ENCODE data around the gene ZBTB37. TPM values are rescaled to one million over a fixed set of nuclear protein-coding genes. Genes with fewer than 3 reads are reported as not detected.
A peak's percentile ranks its signal among the peaks of the same experiment; 100 is the strongest.
"Not testable (repeated sequence)": the region's sequence is repeated elsewhere in the genome, so short reads cannot be mapped to it uniquely, and the experiment has no call there.

The ZBTB37 gene
- total and polyA plus RNA-seq, 10 donors: 1.1 to 29.8 (median 19.4) TPM

- intact Hi-C loops (cut with DNase I; ENCODE audit: low total_unique reads): no loop called here
- H3K27me3 ChIP-seq (replicated peaks in 1 of 7): no peaks in the 10 kb centered on the region
- no peak overlapping the region for H3K4me3 ChIP-seq
- H3K36me3 ChIP-seq: no peaks in the 10 kb centered on the region
- H3K4me1 ChIP-seq: no peaks in the 10 kb centered on the region
- 89 to 96% (median 91%) methylated on average over 5 of the region's 5 CpGs for WGBS, 5 donors
- H3K9me3 ChIP-seq: no peaks in the 10 kb centered on the region
- no peak overlapping the region for H3K27ac ChIP-seq
- no peak for TF ChIP-seq CTCF (IDR thresholded peaks at IDR 0.05 in 8 of 11, conservative IDR thresholded peaks at IDR 0.05 in 3 of 11)
- TF ChIP-seq POLR2A (IDR thresholded peaks at IDR 0.05): no peak
- TF ChIP-seq POLR2AphosphoS5 (IDR thresholded peaks at IDR 0.05): no peak
- DNase-seq: no peak
Measured at GRCh38 chr1:173920861-173921260, 52.7 kb downstream of the ZBTB37 start.

- intact Hi-C loops (cut with DNase I; ENCODE audit: low total_unique reads): no loop called here
- TF ChIP-seq CTCF (IDR thresholded peaks at IDR 0.05 in 8 of 11, conservative IDR thresholded peaks at IDR 0.05 in 3 of 11) (no peak), POLR2A (IDR thresholded peaks at IDR 0.05) (no peak), POLR2AphosphoS5 (IDR thresholded peaks at IDR 0.05) (peak in 1 of 3 donors; percentile 32)
- H3K4me1 ChIP-seq: no peaks in the 10 kb centered on the region
- H3K4me3 ChIP-seq: no peak overlapping the region
- H3K9me3 ChIP-seq: no peaks in the 10 kb centered on the region
- H3K27ac ChIP-seq: no peak overlapping the region
- H3K36me3 ChIP-seq: peaks cover 0 to 8% (median 0%) of the 10 kb centered on the region in 6 donors
- 94 to 97% (median 95%) methylated on average over 8 of the region's 8 CpGs for WGBS, 5 donors
- no peaks in the 10 kb centered on the region for H3K27me3 ChIP-seq (replicated peaks in 1 of 7)
- no peak for DNase-seq
Measured at GRCh38 chr1:173925306-173926242, 57.4 kb downstream of the ZBTB37 start.

GRCh38 chr1:173930541-173930940 is 62.4 kb downstream of the ZBTB37 start:
- WGBS, 5 donors: 95 to 99% (median 98%) methylated on average over 5 of the region's 5 CpGs
- H3K9me3 ChIP-seq; H3K4me3 ChIP-seq; H3K27ac ChIP-seq; H3K27me3 ChIP-seq (replicated peaks in 1 of 7); DNase-seq; H3K4me1 ChIP-seq: not testable (repeated sequence)
- H3K36me3 ChIP-seq: peaks cover 0 to 56% (median 16%) of the 10 kb centered on the region in 6 donors
- intact Hi-C loops (cut with DNase I; ENCODE audit: low total_unique reads): loop anchor here (10.0 kb wide), 1 partner anchor 66 kb away; the partner anchor contains the start of genes GAS5 and ZBTB37
- peak in 1 of 3 donors; percentile 6 for TF ChIP-seq POLR2AphosphoS5 (IDR thresholded peaks at IDR 0.05)

GRCh38 chr1:173934440-173934839 is 66.3 kb downstream of the ZBTB37 start:
- TF ChIP-seq CTCF (IDR thresholded peaks at IDR 0.05 in 8 of 11, conservative IDR thresholded peaks at IDR 0.05 in 3 of 11) (no peak), POLR2AphosphoS5 (IDR thresholded peaks at IDR 0.05) (no peak), POLR2A (IDR thresholded peaks at IDR 0.05) (no peak)
- intact Hi-C loops (cut with DNase I; ENCODE audit: low total_unique reads): loop anchor here (10.0 kb wide), 1 partner anchor 70 kb away; the partner anchor contains the start of genes GAS5 and ZBTB37
- WGBS, 5 donors: 95 to 100% (median 100%) methylated on average over 1 of the region's 1 CpG
- Histone ChIP-seq H3K27ac (no peak overlapping the region), H3K27me3 (replicated peaks in 1 of 7) (no peaks in the 10 kb centered on the region), H3K9me3 (no peaks in the 10 kb centered on the region), H3K4me1 (no peaks in the 10 kb centered on the region), H3K4me3 (no peak overlapping the region), H3K36me3 (peaks cover 0 to 94% (median 45%) of the 10 kb centered on the region in 6 donors)
- no peak for DNase-seq

Measured in spleen (tissue), 11 donors.